ENCODE data around the gene BANF2. TPM values are rescaled to one million over a fixed set of nuclear protein-coding genes. Genes with fewer than 3 reads are reported as not detected.

Gene BANF2
- total and polyA plus RNA-seq, 4 donors, result not detected

GRCh38 chr20:17715075-17715474 is 15.3 kb downstream of the BANF2 start:
- no peaks in the 10 kb centered on the region for H3K4me1 ChIP-seq (ENCODE audit: control insufficient read depth in 1 of 2, insufficient read depth in 2 of 2, low read length in 2 of 2)
- 45 to 63% methylated on average over 5 of the region's 5 CpGs for WGBS, 2 donors
- H3K36me3 ChIP-seq (ENCODE audit: control insufficient read depth in 1 of 2, insufficient read depth in 2 of 2, low read length in 1 of 2), result no peaks in the 10 kb centered on the region
- no peak for DNase-seq
- no peak overlapping the region for H3K4me3 ChIP-seq (ENCODE audit: low read length in 2 of 2)
- H3K9me3 ChIP-seq (ENCODE audit: control insufficient read depth, low read length), result no peaks in the 10 kb centered on the region
- intact Hi-C loops (cut with DNase I), result no loop called here
- ATAC-seq (ENCODE audit: low FRiP score), result no peak
- H3K27me3 ChIP-seq (ENCODE audit: control insufficient read depth in 1 of 2, insufficient read depth in 2 of 2, low read length in 1 of 2), result no peaks in the 10 kb centered on the region
- no peak overlapping the region for H3K27ac ChIP-seq (ENCODE audit: low read depth in 1 of 2, low read length in 2 of 2)

DNA sequence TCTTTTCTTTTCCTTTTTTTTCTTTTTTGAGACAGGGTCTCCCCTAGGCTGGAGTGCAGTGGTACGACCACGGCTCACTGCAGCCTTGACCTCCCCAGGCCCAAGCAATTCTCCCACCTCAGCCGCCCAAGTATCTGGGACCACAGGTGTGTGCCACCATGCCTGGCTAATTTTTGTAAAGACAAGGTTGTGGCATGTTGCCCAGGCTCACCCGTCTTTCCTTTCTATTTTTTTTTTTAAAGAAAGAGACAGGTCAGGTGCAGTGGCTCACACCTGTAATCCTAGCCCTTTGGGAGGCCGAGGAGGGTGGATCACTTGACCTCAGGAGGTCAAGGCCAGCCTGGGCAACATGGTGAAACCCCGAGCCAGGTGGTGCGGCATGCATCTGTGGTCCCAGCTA is 16.6 kb downstream of the BANF2 start:
- no peak overlapping the region for H3K27ac ChIP-seq (ENCODE audit: low read depth in 1 of 2, low read length in 2 of 2)
- no peaks in the 10 kb centered on the region for H3K36me3 ChIP-seq (ENCODE audit: control insufficient read depth in 1 of 2, insufficient read depth in 2 of 2, low read length in 1 of 2)
- H3K4me1 ChIP-seq (ENCODE audit: control insufficient read depth in 1 of 2, insufficient read depth in 2 of 2, low read length in 2 of 2), result no peaks in the 10 kb centered on the region
- no peak for ATAC-seq (ENCODE audit: low FRiP score)
- H3K27me3 ChIP-seq (ENCODE audit: control insufficient read depth in 1 of 2, insufficient read depth in 2 of 2, low read length in 1 of 2), result no peaks in the 10 kb centered on the region
- no peak for DNase-seq
- no peaks in the 10 kb centered on the region for H3K9me3 ChIP-seq (ENCODE audit: control insufficient read depth, low read length)
- H3K4me3 ChIP-seq (ENCODE audit: low read length in 2 of 2), result no peak overlapping the region
- WGBS, 2 donors, result 84 to 95% methylated on average over 7 of the region's 7 CpGs
- intact Hi-C loops (cut with DNase I), result no loop called here

DNA sequence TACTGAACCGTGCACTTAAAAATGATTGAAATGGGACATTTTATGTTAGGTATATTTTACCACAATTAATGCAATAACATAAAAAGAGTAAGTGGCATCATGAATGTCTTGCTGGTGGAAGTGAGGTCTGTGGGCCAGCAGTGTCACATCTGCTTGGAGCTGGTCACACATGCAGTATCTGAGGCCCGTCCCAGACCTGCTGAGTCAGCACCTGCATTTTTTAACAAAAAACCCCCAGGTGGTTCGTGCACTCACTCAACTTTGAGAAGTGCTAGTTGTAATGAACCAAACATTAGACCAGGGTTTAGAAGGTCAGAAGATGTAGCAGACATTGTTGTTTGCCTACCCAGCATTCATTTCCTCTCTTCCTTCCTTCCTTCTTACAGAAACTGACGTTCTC is 21.0 kb downstream of the BANF2 start:
- no peaks in the 10 kb centered on the region for H3K36me3 ChIP-seq (ENCODE audit: control insufficient read depth in 1 of 2, insufficient read depth in 2 of 2, low read length in 1 of 2)
- no peaks in the 10 kb centered on the region for H3K4me1 ChIP-seq (ENCODE audit: control insufficient read depth in 1 of 2, insufficient read depth in 2 of 2, low read length in 2 of 2)
- H3K27me3 ChIP-seq (ENCODE audit: control insufficient read depth in 1 of 2, insufficient read depth in 2 of 2, low read length in 1 of 2), result no peaks in the 10 kb centered on the region
- intact Hi-C loops (cut with DNase I), result no loop called here
- DNase-seq (no peak), ATAC-seq (ENCODE audit: low FRiP score) (no peak)
- H3K9me3 ChIP-seq (ENCODE audit: control insufficient read depth, low read length), result no peaks in the 10 kb centered on the region
- no peak overlapping the region for H3K27ac ChIP-seq (ENCODE audit: low read depth in 1 of 2, low read length in 2 of 2)
- WGBS, 2 donors, result 89 to 93% methylated on average over 4 of the region's 4 CpGs
- H3K4me3 ChIP-seq (ENCODE audit: low read length in 2 of 2), result no peak overlapping the region

DNA sequence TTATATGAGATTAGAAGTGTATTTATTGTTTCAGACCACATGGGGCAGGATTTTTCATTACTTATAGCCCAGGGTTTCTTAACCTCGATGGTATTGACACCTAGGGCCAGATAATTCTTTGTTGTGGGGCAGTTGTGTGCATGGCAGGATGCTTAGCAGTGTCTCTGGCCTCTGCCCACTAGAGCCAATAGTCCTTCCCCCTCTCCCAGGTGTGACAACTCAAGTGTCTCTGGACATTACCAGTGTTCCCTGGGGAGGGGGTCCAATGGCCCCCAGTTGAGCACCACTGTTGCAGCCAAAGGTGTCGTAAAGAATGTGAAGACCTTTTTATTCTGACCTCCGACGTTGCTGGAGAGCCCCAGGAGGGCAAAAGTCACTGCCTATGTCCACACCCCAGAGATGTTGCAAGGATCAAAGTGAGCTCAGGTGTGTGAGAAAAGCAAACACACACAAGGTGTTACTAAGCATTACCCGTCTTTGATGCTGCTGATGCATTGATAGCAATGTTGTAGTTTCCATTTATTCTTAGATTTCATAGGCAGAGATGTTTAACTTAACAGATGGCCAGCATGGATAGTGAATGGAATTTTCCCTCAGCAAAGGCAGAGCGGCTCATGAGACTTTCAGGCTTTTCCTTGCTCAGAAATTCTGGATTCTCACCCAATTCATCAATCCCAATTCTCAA is 22.2 kb downstream of the BANF2 start:
- ATAC-seq (ENCODE audit: low FRiP score) (no peak), DNase-seq (no peak)
- intact Hi-C loops (cut with DNase I), result no loop called here
- H3K27ac ChIP-seq (ENCODE audit: low read depth in 1 of 2, low read length in 2 of 2), result no peak overlapping the region
- no peaks in the 10 kb centered on the region for H3K36me3 ChIP-seq (ENCODE audit: control insufficient read depth in 1 of 2, insufficient read depth in 2 of 2, low read length in 1 of 2)
- no peaks in the 10 kb centered on the region for H3K27me3 ChIP-seq (ENCODE audit: control insufficient read depth in 1 of 2, insufficient read depth in 2 of 2, low read length in 1 of 2)
- no peaks in the 10 kb centered on the region for H3K4me1 ChIP-seq (ENCODE audit: control insufficient read depth in 1 of 2, insufficient read depth in 2 of 2, low read length in 2 of 2)
- no peaks in the 10 kb centered on the region for H3K9me3 ChIP-seq (ENCODE audit: control insufficient read depth, low read length)
- H3K4me3 ChIP-seq (ENCODE audit: low read length in 2 of 2), result no peak overlapping the region
- 76 to 82% methylated on average over 6 of the region's 6 CpGs for WGBS, 2 donors

DNA sequence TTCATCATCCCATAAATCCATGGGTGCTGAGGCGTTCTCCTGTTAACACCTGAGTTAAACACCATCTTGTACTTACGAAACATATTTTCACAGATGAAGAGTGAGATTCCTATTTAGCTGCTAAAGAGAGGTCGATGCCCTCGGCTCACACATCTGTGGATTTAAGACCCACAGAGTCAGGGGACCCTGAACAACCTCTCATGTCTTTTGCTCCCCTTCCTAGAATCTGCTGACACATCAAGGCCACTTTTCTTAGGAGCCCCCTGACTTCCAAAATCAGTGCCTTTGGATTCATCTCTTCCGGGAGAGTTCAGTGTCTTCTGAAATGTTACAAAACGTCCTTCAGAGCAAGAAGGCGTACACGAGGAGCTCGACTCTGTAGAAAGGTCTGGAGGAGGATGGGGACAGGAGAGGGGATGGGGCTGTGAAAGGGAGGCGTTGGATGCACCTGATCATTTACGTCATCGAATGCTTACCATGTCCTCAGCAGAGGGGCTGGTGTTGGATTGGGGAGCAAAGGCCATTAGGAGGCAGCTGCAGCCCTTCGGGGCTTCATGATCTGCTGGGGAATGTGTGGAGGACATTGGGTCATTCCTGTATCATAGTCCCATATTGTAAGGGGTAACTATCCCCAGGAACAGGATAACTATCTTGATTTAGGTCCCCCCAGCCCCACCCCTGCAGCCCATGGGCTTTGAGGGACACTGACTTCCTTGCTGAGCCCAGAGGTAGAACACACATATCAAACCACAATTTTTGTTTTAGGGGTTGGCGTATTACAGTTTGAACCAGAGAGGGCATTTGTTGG is 22.9 kb downstream of the BANF2 start:
- no peaks in the 10 kb centered on the region for H3K4me1 ChIP-seq (ENCODE audit: control insufficient read depth in 1 of 2, insufficient read depth in 2 of 2, low read length in 2 of 2)
- H3K9me3 ChIP-seq (ENCODE audit: control insufficient read depth, low read length), result no peaks in the 10 kb centered on the region
- DNase-seq (no peak), ATAC-seq (ENCODE audit: low FRiP score) (no peak)
- H3K27me3 ChIP-seq (ENCODE audit: control insufficient read depth in 1 of 2, insufficient read depth in 2 of 2, low read length in 1 of 2), result no peaks in the 10 kb centered on the region
- H3K27ac ChIP-seq (ENCODE audit: low read depth in 1 of 2, low read length in 2 of 2), result no peak overlapping the region
- intact Hi-C loops (cut with DNase I), result no loop called here
- WGBS, 2 donors, result 91 to 93% methylated on average over 14 of the region's 14 CpGs
- H3K36me3 ChIP-seq (ENCODE audit: control insufficient read depth in 1 of 2, insufficient read depth in 2 of 2, low read length in 1 of 2), result no peaks in the 10 kb centered on the region
- no peak overlapping the region for H3K4me3 ChIP-seq (ENCODE audit: low read length in 2 of 2)

DNA sequence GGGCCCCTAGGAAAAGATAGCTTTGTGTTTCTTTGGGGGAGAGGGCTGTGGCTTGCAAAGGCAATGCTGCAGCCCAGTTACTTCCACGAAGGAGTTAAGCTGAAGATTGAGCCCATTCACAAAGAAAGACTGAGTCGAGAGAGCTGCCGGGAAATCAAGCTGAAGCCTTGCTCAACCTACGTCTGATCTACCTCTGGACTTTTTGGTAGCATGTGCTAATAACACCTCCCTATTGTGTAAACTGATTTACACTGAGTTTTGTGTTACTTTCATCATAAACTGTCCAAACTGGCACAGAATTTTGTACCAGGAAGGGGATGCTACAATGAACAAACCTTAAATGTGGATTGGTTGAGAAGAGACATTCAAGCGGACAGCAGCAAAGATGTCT is 23.5 kb downstream of the BANF2 start:
- ATAC-seq (ENCODE audit: low FRiP score) (no peak), DNase-seq (no peak)
- no peaks in the 10 kb centered on the region for H3K4me1 ChIP-seq (ENCODE audit: control insufficient read depth in 1 of 2, insufficient read depth in 2 of 2, low read length in 2 of 2)
- H3K27me3 ChIP-seq (ENCODE audit: control insufficient read depth in 1 of 2, insufficient read depth in 2 of 2, low read length in 1 of 2), result no peaks in the 10 kb centered on the region
- WGBS, 2 donors, result 93 to 95% methylated on average over 5 of the region's 5 CpGs
- intact Hi-C loops (cut with DNase I), result no loop called here
- no peaks in the 10 kb centered on the region for H3K9me3 ChIP-seq (ENCODE audit: control insufficient read depth, low read length)
- H3K27ac ChIP-seq (ENCODE audit: low read depth in 1 of 2, low read length in 2 of 2), result no peak overlapping the region
- no peaks in the 10 kb centered on the region for H3K36me3 ChIP-seq (ENCODE audit: control insufficient read depth in 1 of 2, insufficient read depth in 2 of 2, low read length in 1 of 2)
- no peak overlapping the region for H3K4me3 ChIP-seq (ENCODE audit: low read length in 2 of 2)

DNA sequence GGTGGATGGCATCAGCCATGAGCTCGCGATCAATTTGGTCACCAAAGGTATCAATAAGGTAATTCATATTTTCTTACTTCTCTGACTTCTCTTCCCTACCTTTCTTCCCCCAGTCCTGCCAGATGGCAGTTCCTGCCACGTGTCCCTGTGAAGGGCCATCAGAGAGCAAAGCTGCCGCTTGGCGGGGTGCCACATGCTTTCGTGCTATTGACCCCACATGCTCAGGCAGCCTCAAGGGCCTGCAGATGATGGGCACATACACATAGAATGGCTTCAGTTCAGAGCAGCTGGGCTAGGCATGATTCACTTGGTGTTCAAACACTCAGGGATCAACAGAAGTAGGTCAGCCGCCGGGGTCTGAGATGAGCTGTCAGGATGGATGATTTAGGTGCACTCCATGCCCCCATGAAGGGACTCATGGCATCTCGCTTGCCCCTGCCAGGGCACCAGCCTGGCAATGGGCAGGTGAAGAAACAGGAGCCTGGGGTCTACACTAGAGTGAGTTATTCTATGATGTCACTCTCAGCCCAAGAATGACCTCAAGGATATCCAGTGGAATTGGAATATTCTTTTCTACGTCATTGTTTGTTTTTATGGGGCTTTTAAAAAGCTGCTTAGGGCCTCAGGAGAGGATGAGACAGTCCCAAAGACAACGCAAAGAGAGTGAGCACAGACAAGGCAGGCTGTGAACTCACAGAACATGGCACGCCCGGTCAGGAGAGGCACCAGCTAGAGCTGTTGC is 25.5 kb downstream of the BANF2 start:
- Histone ChIP-seq H3K36me3 (ENCODE audit: control insufficient read depth in 1 of 2, insufficient read depth in 2 of 2, low read length in 1 of 2) (no peaks in the 10 kb centered on the region), H3K27ac (ENCODE audit: low read depth in 1 of 2, low read length in 2 of 2) (no peak overlapping the region), H3K27me3 (ENCODE audit: control insufficient read depth in 1 of 2, insufficient read depth in 2 of 2, low read length in 1 of 2) (no peaks in the 10 kb centered on the region), H3K4me1 (ENCODE audit: control insufficient read depth in 1 of 2, insufficient read depth in 2 of 2, low read length in 2 of 2) (no peaks in the 10 kb centered on the region), H3K9me3 (ENCODE audit: control insufficient read depth, low read length) (no peaks in the 10 kb centered on the region), H3K4me3 (ENCODE audit: low read length in 2 of 2) (no peak overlapping the region)
- WGBS, 2 donors, result 89 to 92% methylated on average over 13 of the region's 13 CpGs
- no peak for ATAC-seq (ENCODE audit: low FRiP score)
- intact Hi-C loops (cut with DNase I), result no loop called here
- no peak for DNase-seq

DNA sequence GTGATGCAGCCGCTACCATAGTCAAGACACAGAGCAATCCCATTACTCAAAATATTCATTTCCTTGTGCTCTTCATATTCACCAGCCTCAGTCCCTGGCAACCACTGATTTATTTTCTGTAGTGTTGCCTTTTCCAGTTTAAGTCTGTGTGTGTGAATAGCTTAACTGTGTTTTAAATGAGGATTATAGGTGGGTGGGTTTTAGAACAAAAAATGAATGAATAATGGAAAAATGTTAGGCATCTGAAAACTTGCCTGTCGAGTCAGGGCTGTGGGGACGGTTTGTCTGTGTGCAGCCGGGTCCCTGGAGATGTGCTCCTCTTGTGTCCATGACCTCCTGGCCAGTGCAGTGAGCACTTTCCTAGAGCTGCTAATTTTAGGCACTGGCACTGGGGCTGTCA is 27.1 kb downstream of the BANF2 start:
- Histone ChIP-seq H3K9me3 (ENCODE audit: control insufficient read depth, low read length) (no peaks in the 10 kb centered on the region), H3K36me3 (ENCODE audit: control insufficient read depth in 1 of 2, insufficient read depth in 2 of 2, low read length in 1 of 2) (no peaks in the 10 kb centered on the region), H3K4me3 (ENCODE audit: low read length in 2 of 2) (no peak overlapping the region), H3K4me1 (ENCODE audit: control insufficient read depth in 1 of 2, insufficient read depth in 2 of 2, low read length in 2 of 2) (no peaks in the 10 kb centered on the region), H3K27ac (ENCODE audit: low read depth in 1 of 2, low read length in 2 of 2) (no peak overlapping the region), H3K27me3 (ENCODE audit: control insufficient read depth in 1 of 2, insufficient read depth in 2 of 2, low read length in 1 of 2) (no peaks in the 10 kb centered on the region)
- intact Hi-C loops (cut with DNase I), result no loop called here
- ATAC-seq (ENCODE audit: low FRiP score), result no peak
- WGBS, 2 donors, result 70 to 78% methylated on average over 4 of the region's 4 CpGs
- DNase-seq, result no peak
